A673 (cell line): ENCODE data around the gene HAPLN1. TPM values are rescaled to one million over a fixed set of nuclear protein-coding genes. Genes with fewer than 3 reads are reported as not detected.

ENCODE experiments used
- BruUV-seq: library from RNA; stranded (reverse); fragments of 400-500 nt; replicated peaks from 2 replicates; lab custom pipeline; 2021; lab: Mats Ljungman, UMichigan
- CTCF ChIA-PET: fragments of 300-600 bp; sonication (Branson Sonifier 250); formaldehyde crosslinking; loops from one replicate; lab custom pipeline; 2022; ENCODE audit warnings: antibody characterized with exemption; lab: Charles Lee
- POLR2A ChIA-PET: fragments of 300-600 bp; sonication (Branson Sonifier 250); formaldehyde crosslinking; loops from one replicate; lab custom pipeline; 2022; ENCODE audit warnings: antibody characterized with exemption; ENCODE audit not compliant: low non-redundant PET; lab: Charles Lee
- DNase-seq: peaks from one replicate; pipeline ENCODE4 v3.0.0-alpha.2; 2015; ENCODE audit warnings: low spot score
- H3K27ac ChIP-seq: fragments of 200-600 bp; sonication (generic); 2 replicates; pipeline ENCODE4 v1.5.1; 2016; ENCODE audit warnings: mixed run types, low read depth, mild to moderate bottlenecking, mixed read lengths, antibody characterized with exemption, low read length; ENCODE audit not compliant: poor library complexity, severe bottlenecking
- H3K27me3 ChIP-seq: fragments of 200-600 bp; sonication (generic); replicated peaks from 2 replicates; pipeline ENCODE4 v1.6.1; 2017; ENCODE audit warnings: mixed run types, low read depth, mild to moderate bottlenecking, mixed read lengths, antibody characterized with exemption, low read length; ENCODE audit not compliant: insufficient read depth, poor library complexity
- H3K36me3 ChIP-seq: fragments of 200-600 bp; sonication (generic); 2 replicates; pipeline ENCODE4 v1.6.1; 2016; ENCODE audit warnings: mixed run types, mild to moderate bottlenecking, mixed read lengths, antibody characterized with exemption, low read length; ENCODE audit not compliant: insufficient read depth, poor library complexity, severe bottlenecking
- H3K4me1 ChIP-seq: fragments of 200-600 bp; sonication (generic); 2 replicates; pipeline ENCODE4 v1.6.1; 2017; ENCODE audit warnings: mixed run types, mild to moderate bottlenecking, mixed read lengths, antibody characterized with exemption, low read length; ENCODE audit not compliant: insufficient read depth, poor library complexity, severe bottlenecking
- H3K4me3 ChIP-seq: fragments of 200-600 bp; sonication (generic); 2 replicates; pipeline ENCODE4 v1.5.1; 2016; ENCODE audit warnings: low read depth, mixed run types, mild to moderate bottlenecking, mixed read lengths, low read length; ENCODE audit not compliant: poor library complexity, severe bottlenecking
- H3K9me3 ChIP-seq: fragments of 200-600 bp; sonication (generic); 2 replicates; pipeline ENCODE4 v1.6.1; 2016; ENCODE audit warnings: mixed run types, low read depth, mild to moderate bottlenecking, mixed read lengths, antibody characterized with exemption, low read length; ENCODE audit not compliant: poor library complexity, severe bottlenecking
- EZH2 ChIP-seq: fragments of 200-600 bp; sonication (generic); IDR thresholded peaks from 2 replicates; pipeline ENCODE4 v1.6.1; 2017; ENCODE audit warnings: borderline replicate concordance, low read depth, mild to moderate bottlenecking, mixed read lengths, antibody characterized with exemption, low read length; ENCODE audit not compliant: poor library complexity, severe bottlenecking
- intact Hi-C: fragments of 100-400 bp; cut with micrococcal nuclease; formaldehyde crosslinking; loops from one replicate; pipeline ENCODE4 v1.10.0; 2022; ENCODE audit not compliant: unreplicated experiment
- total RNA-seq: library from RNA; stranded (reverse); gene quantifications from 2 replicates; pipeline ENCODE4 v1.2.3, GENCODE V29; 2021
- TF ChIP-seq, protein P1 (sequence below): fragments of 300-800, 200-600 bp; sonication (generic); conservative IDR thresholded peaks from 2 replicates; pipeline ENCODE4 v1.5.1; 2017; ENCODE audit warnings: low read depth, mild to moderate bottlenecking, antibody characterized with exemption, low read length, moderate library complexity, mixed read lengths

Gene HAPLN1
- total RNA-seq, 1 experiment from 2014 or later = 0.32 TPM

DNA sequence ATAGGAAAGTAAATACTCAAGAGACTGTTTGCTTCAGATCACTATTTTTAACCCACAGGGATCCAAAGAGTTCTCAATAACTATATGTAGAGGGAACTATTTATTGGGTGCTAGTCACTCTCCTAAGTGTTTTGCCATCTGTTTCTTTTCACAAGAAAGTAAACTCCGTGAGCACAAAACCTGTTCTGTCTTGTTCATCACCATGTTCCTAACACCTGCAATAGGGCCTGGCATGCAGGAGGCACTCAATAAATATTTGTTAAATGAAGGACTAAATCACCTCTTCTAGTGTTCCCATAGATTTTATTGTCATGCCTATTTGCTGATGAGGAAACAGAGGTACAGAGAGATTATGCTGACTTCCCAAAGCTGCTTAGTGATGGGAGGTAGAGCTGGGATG lies 130.9 kb downstream of the HAPLN1 start:
- DNase-seq = no peak
- TF ChIP-seq EZH2 = no peak
- TF ChIP-seq, protein P1, sequence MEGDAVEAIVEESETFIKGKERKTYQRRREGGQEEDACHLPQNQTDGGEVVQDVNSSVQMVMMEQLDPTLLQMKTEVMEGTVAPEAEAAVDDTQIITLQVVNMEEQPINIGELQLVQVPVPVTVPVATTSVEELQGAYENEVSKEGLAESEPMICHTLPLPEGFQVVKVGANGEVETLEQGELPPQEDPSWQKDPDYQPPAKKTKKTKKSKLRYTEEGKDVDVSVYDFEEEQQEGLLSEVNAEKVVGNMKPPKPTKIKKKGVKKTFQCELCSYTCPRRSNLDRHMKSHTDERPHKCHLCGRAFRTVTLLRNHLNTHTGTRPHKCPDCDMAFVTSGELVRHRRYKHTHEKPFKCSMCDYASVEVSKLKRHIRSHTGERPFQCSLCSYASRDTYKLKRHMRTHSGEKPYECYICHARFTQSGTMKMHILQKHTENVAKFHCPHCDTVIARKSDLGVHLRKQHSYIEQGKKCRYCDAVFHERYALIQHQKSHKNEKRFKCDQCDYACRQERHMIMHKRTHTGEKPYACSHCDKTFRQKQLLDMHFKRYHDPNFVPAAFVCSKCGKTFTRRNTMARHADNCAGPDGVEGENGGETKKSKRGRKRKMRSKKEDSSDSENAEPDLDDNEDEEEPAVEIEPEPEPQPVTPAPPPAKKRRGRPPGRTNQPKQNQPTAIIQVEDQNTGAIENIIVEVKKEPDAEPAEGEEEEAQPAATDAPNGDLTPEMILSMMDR = no peak
- no peaks in the 10 kb centered on the region for H3K9me3 ChIP-seq
- no peaks in the 10 kb centered on the region for H3K4me1 ChIP-seq
- no peaks in the 10 kb centered on the region for H3K36me3 ChIP-seq
- no peaks in the 10 kb centered on the region for H3K27me3 ChIP-seq
- no TSS peak for BruUV-seq
- POLR2A ChIA-PET = no interaction called here
- no peak overlapping the region for H3K27ac ChIP-seq
- intact Hi-C loops = no loop called here
- no peak overlapping the region for H3K4me3 ChIP-seq
- CTCF ChIA-PET = no interaction called here

Other genes with a start within 250 kb of the HAPLN1 start
- 0.90 and 1.3 TPM in 2 replicates for gene VCAN, start 249.1 kb downstream of the HAPLN1 start, total RNA-seq